CD4-positive, alpha-beta T cell treated with Interferon gamma for 1 hour (primary cell): ENCODE measurements around the gene YPEL2.
"Not testable (repeated sequence)": the region's sequence is repeated elsewhere in the genome, so short reads cannot be mapped to it uniquely, and the experiment has no call there.

Experiments used
- DNase-seq: peaks from one replicate; pipeline ENCODE4 v3.0.0-alpha.2; 2020

The YPEL2 gene

DNA sequence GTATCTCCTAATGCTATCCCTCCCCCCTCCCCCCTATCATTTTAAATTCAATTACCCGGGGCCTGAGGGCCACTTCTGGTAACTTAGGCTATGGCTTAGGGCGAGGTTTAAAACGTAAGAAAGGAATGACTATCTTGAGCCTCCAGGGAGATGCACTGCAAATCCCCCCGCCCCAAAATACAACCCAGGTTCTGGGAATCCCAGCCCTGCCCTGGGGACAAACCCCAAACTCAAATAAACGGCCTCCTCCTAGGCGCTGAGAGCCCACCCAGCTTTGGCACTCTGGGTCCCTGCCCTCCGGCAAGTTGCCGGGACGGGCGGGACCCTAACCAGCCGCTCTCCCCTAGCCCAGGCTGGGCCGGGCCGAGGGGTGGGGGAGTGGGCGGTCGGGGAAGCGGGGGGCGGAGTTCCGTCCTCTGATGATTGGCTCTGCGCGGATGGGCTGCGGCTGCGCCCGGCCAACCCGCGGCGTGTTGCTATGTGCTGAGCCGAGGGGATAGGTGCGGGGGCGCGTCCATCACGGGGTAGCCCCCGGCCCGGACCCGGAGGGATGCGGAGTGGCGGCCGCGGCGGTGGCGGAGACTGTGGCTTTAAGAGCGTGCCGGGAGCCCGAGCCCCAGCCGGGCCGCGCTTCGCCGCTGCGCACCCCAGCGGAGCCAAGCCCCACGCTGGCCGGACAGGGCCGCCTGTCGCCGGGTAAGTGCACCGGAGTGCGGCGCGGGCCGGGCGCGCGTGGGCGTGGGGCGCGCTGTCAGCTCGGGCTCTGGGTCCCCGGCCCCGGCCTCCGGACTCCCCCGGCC, at the start of gene YPEL2:
Gene YPEL2 (plus strand): TSS at position 527 of the 800 bp plus-strand sequence. CDS start 21,755 bp downstream, outside the sequence.
- peak; percentile 90 for DNase-seq

DNA sequence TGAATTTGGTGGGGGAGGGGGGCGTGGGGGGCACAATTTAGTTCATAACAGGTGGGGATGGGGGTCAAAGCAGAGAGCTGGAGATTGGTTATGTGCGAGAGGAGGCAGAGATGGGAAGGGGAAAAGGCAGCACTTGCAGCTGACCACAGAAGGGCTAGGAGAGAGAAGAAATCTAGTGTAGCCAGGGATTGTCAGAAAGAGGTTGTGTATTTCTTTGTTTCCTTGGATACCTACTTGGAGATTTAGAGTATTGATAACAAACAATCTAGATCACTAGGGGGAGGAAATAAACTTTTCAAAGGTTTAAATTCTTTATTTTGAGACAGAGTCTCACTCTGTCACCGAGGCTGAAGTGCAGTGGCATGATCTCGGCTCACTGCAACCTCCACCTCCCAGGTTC, 47.1 kb upstream of the YPEL2 start:
- DNase-seq, result no peak

- DNase-seq, result peak; percentile 15
These were observed 44.0 kb upstream of the YPEL2 start for GRCh38 chr17:59287452-59287851.

- DNase-seq, result no peak
These were observed 43.6 kb upstream of the YPEL2 start for GRCh38 chr17:59287891-59288290.

GRCh38 chr17:59289981-59290301, 41.5 kb upstream of the YPEL2 start:
- no peak for DNase-seq

DNA sequence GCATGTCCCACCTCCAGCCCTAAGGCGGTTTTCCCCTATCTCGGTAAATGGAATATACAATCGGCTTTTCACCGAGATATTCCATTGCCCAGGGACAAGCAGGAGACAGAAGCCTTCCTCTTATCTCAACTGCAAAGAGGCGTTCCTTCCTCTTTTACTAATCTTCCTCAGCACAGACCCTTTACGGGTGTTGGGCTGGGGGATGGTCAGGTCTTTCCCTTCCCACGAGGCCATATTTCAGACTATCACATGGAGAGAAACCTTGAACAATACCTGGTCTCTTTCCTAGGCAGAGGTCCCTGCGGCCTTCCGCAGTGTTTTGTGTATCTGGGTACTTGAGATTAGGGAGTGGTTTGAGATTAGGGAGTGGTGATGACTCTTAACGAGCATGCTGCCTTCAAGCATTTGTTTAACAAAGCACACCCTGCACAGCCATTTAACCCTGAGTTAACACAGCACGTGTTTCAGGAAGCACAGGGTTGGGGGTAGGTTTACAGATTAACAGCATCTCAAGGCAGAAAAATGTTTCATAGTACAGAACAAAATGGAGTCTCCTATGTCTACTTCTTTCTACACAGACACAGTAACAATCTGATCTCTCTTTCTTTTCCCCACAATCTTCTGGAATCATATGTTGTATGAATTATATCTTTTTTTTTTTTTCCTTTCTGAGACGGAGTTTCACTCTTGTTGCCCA, 41.0 kb upstream of the YPEL2 start:
- DNase-seq, result not testable (repeated sequence)

DNA sequence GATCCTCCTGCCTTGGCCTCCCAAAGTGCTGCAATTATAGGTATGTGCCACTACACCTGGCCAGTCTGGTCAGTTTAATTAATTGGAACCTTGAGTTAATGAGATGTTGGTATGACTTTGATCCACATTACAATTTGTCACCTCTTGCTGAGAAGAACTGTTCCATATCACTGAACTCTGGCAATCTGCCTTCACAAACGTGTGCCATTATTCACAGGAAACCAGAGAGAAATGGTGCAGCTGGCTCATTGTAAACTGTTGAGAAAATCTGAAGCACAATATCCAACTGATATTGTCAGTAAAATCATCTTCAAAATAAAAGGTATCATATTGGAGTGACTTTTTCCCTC, 39.3 kb upstream of the YPEL2 start:
- DNase-seq, result no peak

- DNase-seq, result no peak
These were observed 35.3 kb upstream of the YPEL2 start for GRCh38 chr17:59296190-59296589.

- no peak for DNase-seq
These were observed 32.9 kb upstream of the YPEL2 start for GRCh38 chr17:59298521-59298920.

GRCh38 chr17:59299400-59300092, 31.9 kb upstream of the YPEL2 start:
- DNase-seq, result no peak

GRCh38 chr17:59300941-59301340, 30.5 kb upstream of the YPEL2 start:
- no peak for DNase-seq

DNA sequence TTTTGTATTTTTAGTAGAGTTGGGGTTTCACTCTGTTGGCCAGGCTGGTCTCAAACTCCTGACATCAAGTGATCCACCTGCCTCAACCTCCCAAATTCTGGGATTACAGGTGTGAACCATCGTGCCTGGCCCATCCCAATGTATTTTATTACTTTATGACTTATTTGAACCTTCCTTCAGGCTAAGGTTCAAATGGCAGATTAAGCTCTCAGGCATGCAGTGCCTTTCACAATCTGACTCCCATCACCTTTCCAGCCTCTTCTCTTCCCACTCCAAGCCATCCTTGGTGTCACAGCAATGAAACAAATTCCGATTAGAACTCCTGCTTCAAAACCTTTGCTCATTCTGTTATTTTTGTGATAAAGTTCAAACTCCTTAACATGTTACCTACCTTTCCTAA, 26.6 kb upstream of the YPEL2 start:
- DNase-seq, result no peak

DNA sequence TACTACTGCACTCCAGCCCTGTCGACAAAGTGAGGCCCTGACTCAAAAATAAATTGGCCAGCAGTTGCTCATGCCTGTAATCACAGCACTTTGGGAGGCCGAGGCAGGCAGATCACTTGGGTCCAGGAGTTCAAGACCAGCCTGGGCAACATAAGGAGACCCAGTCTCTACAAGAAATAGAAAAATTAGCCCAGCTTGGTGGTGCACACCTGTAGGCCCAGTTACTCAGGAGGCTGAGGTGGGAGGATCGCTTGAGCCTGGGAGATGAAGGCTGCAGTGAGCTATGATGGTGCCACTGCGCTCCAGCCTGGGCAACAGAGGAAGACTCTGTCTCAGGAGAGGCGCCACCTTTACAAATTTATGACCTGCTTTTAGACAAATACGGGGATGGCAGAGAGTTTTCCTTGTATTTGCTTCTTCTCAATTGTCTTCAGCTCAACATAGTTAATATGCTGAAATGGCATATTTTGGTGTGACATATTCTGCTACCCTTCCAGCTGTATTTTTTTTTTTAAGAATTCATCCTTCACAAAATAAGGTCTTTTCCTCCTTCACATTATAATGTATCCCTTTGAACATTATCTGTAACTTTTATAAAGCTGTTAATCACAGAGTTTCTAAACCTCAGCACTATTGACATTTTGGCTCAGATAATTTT, 21.1 kb upstream of the YPEL2 start:
- DNase-seq, result no peak

- DNase-seq, result peak; percentile 20
These were observed 20.4 kb upstream of the YPEL2 start for GRCh38 chr17:59311051-59311468.

DNA sequence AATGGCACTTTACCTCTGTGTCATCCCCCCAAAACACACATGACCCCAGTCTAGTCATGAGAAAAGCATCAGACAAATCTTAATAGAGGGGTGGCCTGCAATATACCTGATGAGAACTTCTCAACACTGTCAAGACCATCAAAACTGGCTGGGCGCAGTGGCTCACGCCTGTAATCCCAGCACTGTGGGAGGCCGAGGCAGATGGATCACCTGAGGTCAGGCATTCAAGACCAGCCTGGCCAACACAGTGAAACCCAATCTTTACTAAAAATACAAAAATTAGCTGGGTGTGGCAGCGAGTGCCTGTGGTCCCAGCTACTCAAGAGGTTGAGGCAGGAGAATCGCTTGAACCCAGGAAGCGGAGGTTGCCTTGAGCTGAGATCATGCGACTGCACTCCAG, 19.9 kb upstream of the YPEL2 start:
- DNase-seq, result not testable (repeated sequence)

GRCh38 chr17:59315866-59316265, 15.6 kb upstream of the YPEL2 start:
- DNase-seq, result no peak

DNA sequence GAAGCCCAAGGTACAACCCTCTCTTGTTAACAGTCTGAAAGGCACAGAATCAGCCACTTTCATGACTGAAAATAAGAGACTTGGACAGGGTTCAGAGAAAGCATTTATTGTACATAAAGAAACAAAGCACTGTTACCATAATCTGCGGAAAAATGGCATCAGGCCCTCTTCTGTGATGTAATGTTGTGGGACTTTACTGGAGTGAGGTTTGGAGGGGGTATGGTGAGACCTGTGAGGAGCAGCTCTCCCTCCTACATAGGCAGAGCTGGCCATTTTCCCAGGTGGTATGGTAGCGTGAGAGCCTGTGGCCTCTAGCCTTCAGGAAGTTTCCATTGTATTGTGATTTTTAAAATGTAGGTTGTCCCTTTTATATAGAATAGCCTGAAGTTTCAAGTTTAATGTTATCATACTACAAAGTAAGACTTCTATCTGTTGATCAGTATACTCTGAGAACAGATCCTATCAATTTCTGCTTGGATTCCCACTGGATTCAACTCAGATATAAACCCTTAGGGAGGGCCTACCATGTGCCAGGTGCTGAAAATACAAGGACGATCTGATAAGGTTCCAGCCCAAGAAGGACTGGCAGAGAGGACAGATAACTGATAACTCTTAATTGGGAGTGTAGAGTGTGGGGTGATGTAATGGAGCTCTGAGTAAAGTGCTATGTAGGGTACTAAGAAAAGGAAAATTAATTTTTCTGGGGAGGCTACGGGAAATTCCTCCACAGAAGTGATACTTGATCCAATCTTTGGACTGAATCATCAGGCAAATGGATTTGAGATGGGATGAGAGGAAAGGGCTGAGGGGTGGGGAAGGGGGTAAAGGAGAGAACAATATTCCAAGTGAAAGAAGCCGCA, 4.1 kb upstream of the YPEL2 start:
- no peak for DNase-seq

GRCh38 chr17:59327981-59328290, 3.5 kb upstream of the YPEL2 start:
- DNase-seq, result no peak

DNA sequence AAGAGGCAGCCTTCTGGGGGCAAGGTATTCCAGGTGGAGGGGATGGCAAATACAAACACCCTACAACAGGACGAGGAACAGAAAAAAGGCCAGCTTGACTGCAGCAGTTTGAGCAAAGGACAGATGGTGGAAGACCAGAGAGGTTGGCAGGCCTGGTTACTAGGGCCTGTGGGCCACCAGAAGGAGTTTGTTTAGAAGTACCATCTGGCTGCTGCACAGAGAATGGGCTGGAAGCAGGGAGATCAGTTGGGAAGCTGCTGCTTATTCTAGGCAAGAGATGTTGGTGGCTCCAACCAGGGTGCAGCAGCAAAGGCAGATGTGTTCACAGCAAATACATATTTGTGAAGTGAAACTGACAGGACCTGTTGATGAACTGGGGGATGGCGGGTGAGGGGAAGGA, 2.9 kb upstream of the YPEL2 start:
- no peak for DNase-seq

- DNase-seq, result peak; percentile 55
These were observed 2.0 kb upstream of the YPEL2 start for GRCh38 chr17:59329176-59330052.
